K562 (cell line): ENCODE data around the gene IL31RA. TPM values are rescaled to one million over a fixed set of nuclear protein-coding genes. Genes with fewer than 3 reads are reported as not detected.

Experiments used
- ATAC-seq: fragments of 200-7000 bp; cut with Tn5 transposase; 3 replicates; pipeline ENCODE4 v1.9.1; 2020; ENCODE audit warnings: moderate library complexity
- BruUV-seq: library from RNA; stranded (reverse); fragments of 400-500 nt; replicated peaks from 2 replicates; lab custom pipeline; 2021; lab: Mats Ljungman, UMichigan
- CTCF ChIA-PET: fragments of 300-600 bp; formaldehyde crosslinking; extraction: SDS; loops from one replicate; lab custom pipeline; 2021; ENCODE audit warnings: low intra/inter-chr PET ratio; lab: Yijun Ruan, JAX
- POLR2A ChIA-PET: fragments of 300-600, 350-650 bp; sonication (Branson Sonifier 250); formaldehyde crosslinking; extraction: SDS; loops from one replicate; lab custom pipeline; 2021; ENCODE audit warnings: antibody characterized with exemption, inconsistent platforms; lab: Yijun Ruan, JAX
- DNase-seq, 4 experiments: peaks; one replicate each; pipeline versions ENCODE4 v3.0.0 to v3.0.0-alpha.2; 2011 to 2018; ENCODE audit warnings: low spot score in 3 of 4, mixed read lengths in 3 of 4; ENCODE audit errors: extremely low read depth in 1 of 4
- FAIRE-seq: peaks from 2 replicates; lab custom pipeline; 2011; peaks lifted over from hg19 to GRCh38; lab: Jason Lieb, UNC
- H2AFZ ChIP-seq: 2 replicates; pipeline ENCODE4 v1.6.0; 2011; ENCODE audit warnings: low read depth, low read length, control low read depth, inconsistent platforms
- H3K27ac ChIP-seq: fragments of 200-600 bp; 3 replicates; pipeline ENCODE4 v1.8.0; 2011; ENCODE audit warnings: low read depth, mild to moderate bottlenecking, control low read depth, inconsistent platforms, low read length, moderate library complexity, mixed read lengths; ENCODE audit errors: extremely low read depth
- H3K27me3 ChIP-seq, 2 experiments: fragments of 300-600 bp in 1 of 2; 2 replicates in 1 of 2; 3 replicates in 1 of 2; pipeline versions ENCODE4 v1.6.0 to v1.8.0; 2011; ENCODE audit warnings: inconsistent platforms in 2 of 2, low read length in 2 of 2, mild to moderate bottlenecking in 1 of 2, mixed read lengths in 1 of 2, moderate library complexity in 1 of 2; ENCODE audit not compliant: control insufficient read depth in 2 of 2, insufficient read depth in 2 of 2
- H3K36me3 ChIP-seq: fragments of 300-600 bp; 3 replicates; pipeline ENCODE4 v1.8.0; 2011; ENCODE audit warnings: mild to moderate bottlenecking, low read length, inconsistent platforms; ENCODE audit not compliant: control insufficient read depth, insufficient read depth
- H3K4me1 ChIP-seq, 2 experiments: fragments of 200-600 bp in 1 of 2; replicated peaks in 1 of 2; 2 replicates in 1 of 2; 3 replicates in 1 of 2; pipeline versions ENCODE4 v1.5.1 to v1.8.0; 2011; ENCODE audit warnings: inconsistent platforms in 2 of 2, low read length in 2 of 2, mild to moderate bottlenecking in 1 of 2, mixed read lengths in 1 of 2, moderate library complexity in 1 of 2; ENCODE audit not compliant: control insufficient read depth in 2 of 2, insufficient read depth in 2 of 2
- H3K4me2 ChIP-seq: 2 replicates; pipeline ENCODE4 v1.6.1; 2011; ENCODE audit warnings: low read length, control low read depth, inconsistent platforms, mixed read lengths; ENCODE audit not compliant: insufficient read depth
- H3K4me3 ChIP-seq: fragments of 200-600 bp; sonication (generic), shearing (Covaris generic); 2 replicates; pipeline ENCODE4 v1.5.1; 2016; ENCODE audit warnings: control low read depth, inconsistent platforms
- H3K79me2 ChIP-seq: fragments of 200-600 bp; 3 replicates; pipeline ENCODE4 v1.8.0; 2011; ENCODE audit warnings: low read length, inconsistent platforms; ENCODE audit not compliant: control insufficient read depth, insufficient read depth
- H3K9ac ChIP-seq, 2 experiments: 2 replicates each; pipeline versions ENCODE4 v1.6.0 to v1.6.1; 2011; ENCODE audit warnings: low read depth in 2 of 2, low read length in 2 of 2, control low read depth in 1 of 2, inconsistent platforms in 1 of 2, mild to moderate bottlenecking in 1 of 2, mixed read lengths in 1 of 2; ENCODE audit not compliant: insufficient read depth in 1 of 2
- H3K9me1 ChIP-seq: one replicate; pipeline ENCODE4 v1.6.0; 2011; ENCODE audit warnings: inconsistent platforms, mild to moderate bottlenecking, low read length, moderate library complexity; ENCODE audit not compliant: control insufficient read depth, insufficient read depth
- H3K9me3 ChIP-seq: replicated peaks from 2 replicates; pipeline ENCODE4 v1.5.1; 2011; ENCODE audit warnings: low read depth, low read length, inconsistent platforms; ENCODE audit not compliant: control insufficient read depth, insufficient read depth
- H4K20me1 ChIP-seq: replicated peaks from 2 replicates; pipeline ENCODE4 v1.6.1; 2011; ENCODE audit warnings: low read length, inconsistent platforms, mixed read lengths; ENCODE audit not compliant: control insufficient read depth, insufficient read depth
- ATF7 ChIP-seq: fragments of 450-650 bp; IDR thresholded peaks from 2 replicates; pipeline ENCODE4 v1.7.1; 2014; ENCODE audit warnings: mild to moderate bottlenecking, moderate library complexity
- BACH1 ChIP-seq: fragments of 200-800 bp; sonication (Bioruptor generic); IDR thresholded peaks from 2 replicates; pipeline ENCODE4 v1.6.1; 2016; ENCODE audit warnings: missing genetic modification characterization, missing compliant biosample characterization
- BRCA1 ChIP-seq, 2 experiments: fragments of 450-650 bp in 1 of 2; sonication (generic) in 1 of 2; formaldehyde crosslinking in 1 of 2; IDR thresholded peaks; 2 replicates each; pipeline versions ENCODE4 v1.5.0 to v1.6.1; 2017 to 2020; ENCODE audit warnings: mild to moderate bottlenecking in 1 of 2, missing genetic modification reagents in 1 of 2
- HNRNPL ChIP-seq: fragments of 200-400 bp; formaldehyde crosslinking; IDR thresholded peaks from 2 replicates; pipeline ENCODE4 v1.6.1; 2017; ENCODE audit warnings: low read depth, mild to moderate bottlenecking, low read length
- ILF3 ChIP-seq: fragments of 450-650 bp; IDR thresholded peaks from 2 replicates; pipeline ENCODE4 v1.6.1; 2018; ENCODE audit warnings: antibody characterized with exemption, mild to moderate bottlenecking, moderate library complexity, borderline replicate concordance
- JUNB ChIP-seq: fragments of 450-650 bp; formaldehyde crosslinking; conservative IDR thresholded peaks from 2 replicates; pipeline ENCODE4 v1.4.0; 2020; ENCODE audit warnings: mild to moderate bottlenecking
- KDM1A ChIP-seq, 2 experiments: fragments of 450-650 bp; IDR thresholded peaks; 2 replicates each; pipeline ENCODE4 v1.6.1; 2016; ENCODE audit warnings: mild to moderate bottlenecking in 2 of 2
- KDM4B ChIP-seq, 2 experiments: fragments of 450-650 bp in 1 of 2; sonication (generic) in 1 of 2; IDR thresholded peaks; 2 replicates each; pipeline ENCODE4 v1.6.1; 2016 to 2017; ENCODE audit warnings: borderline replicate concordance in 2 of 2, antibody characterized with exemption in 1 of 2, low read depth in 1 of 2, mild to moderate bottlenecking in 1 of 2
- NFATC3 ChIP-seq: fragments of 450-650 bp; IDR thresholded peaks from 2 replicates; pipeline ENCODE4 v1.6.1; 2017; ENCODE audit warnings: mild to moderate bottlenecking
- NR4A1 ChIP-seq, 2 experiments: fragments of 250-450 bp in 1 of 2; fragments of 450-650 bp in 1 of 2; sonication (Bioruptor Pico) in 1 of 2; IDR thresholded peaks; 2 replicates each; pipeline versions ENCODE4 v1.4.0 to v1.6.1; 2016 to 2020; ENCODE audit warnings: mild to moderate bottlenecking in 2 of 2, missing compliant biosample characterization in 1 of 2, missing genetic modification characterization in 1 of 2, moderate library complexity in 1 of 2
- POLR2H ChIP-seq: IDR thresholded peaks from 2 replicates; pipeline ENCODE4 v1.6.1; 2016; ENCODE audit warnings: missing genetic modification characterization, low read depth, mild to moderate bottlenecking, control low read depth, missing compliant biosample characterization, moderate library complexity
- whole genome bisulfite sequencing: fragments of 100-300 bp; shearing (Covaris generic); methylation state at CpG from one replicate; pipeline ENCODE4 v1.1.6; 2016; ENCODE audit warnings: low coverage, mixed read lengths; ENCODE audit not compliant: insufficient coverage; ENCODE audit errors: missing lambda C conversion rate; 5-methylcytosine and 5-hydroxymethylcytosine counted together
- in situ Hi-C: fragments of 300-500 bp; cut with MboI; formaldehyde crosslinking; loops from 4 replicates; pipeline ENCODE4 v1.15.0; 2018; ENCODE audit warnings: inconsistent platforms, mixed read lengths
- intact Hi-C: fragments of 100-400 bp; cut with micrococcal nuclease; formaldehyde crosslinking; loops from 2 replicates; pipeline ENCODE4 v1.14.2; 2022
- polyA plus RNA-seq, 8 experiments: library from polyadenylated mRNA; depleted of rRNA in 4 of 8; stranded (reverse) in 5 of 8; unstranded in 3 of 8; fragments of >200 nt; fragmentation: Nextera tagmentation in 2 of 8; fragmentation: Illumina TruSeq in 1 of 8; extraction: Ambion mirVana in 2 of 8; extraction: Trizol in 1 of 8; gene quantifications; 2 replicates each; pipeline versions ENCODE4 v1.2.1 to v1.2.3, GENCODE V29; 2011 to 2014; ENCODE audit warnings: inconsistent platforms in 1 of 8, missing spikeins in 1 of 8
- total RNA-seq, 7 experiments: library from RNA; depleted of rRNA in 6 of 7; stranded (reverse); fragments of >200 nt in 6 of 7; fragmentation: Illumina TruSeq in 2 of 7; extraction: Trizol in 2 of 7; gene quantifications; 2 replicates each; pipeline versions ENCODE4 v1.2.1 to v1.2.3, GENCODE V29; 2011 to 2021; ENCODE audit warnings: low replicate concordance in 1 of 7

IL31RA gene
- total and polyA plus RNA-seq, 9 of the 15 experiments (the other 6 are each of a cell fraction or from before 2014, with no cell fraction given), result not detected

DNA sequence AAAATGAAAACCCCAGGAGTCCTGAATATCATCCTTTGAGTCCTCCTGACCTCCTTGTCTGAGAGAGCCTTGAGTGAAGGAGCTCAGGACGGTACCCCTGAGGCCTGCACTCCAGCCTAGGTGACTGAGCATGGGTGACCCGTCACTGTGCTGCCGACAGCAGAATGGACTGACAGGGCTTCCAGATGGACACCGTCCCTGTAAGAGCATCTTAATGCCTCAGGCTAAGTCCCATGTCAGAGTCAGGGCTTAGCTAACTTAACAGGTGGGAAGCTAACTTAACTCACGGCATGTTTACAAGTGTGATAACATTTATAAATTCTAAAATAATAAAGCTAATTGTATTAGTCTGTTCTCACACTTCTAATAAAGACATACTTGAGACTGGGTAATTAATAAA lies 75.3 kb downstream of the IL31RA start:
- TF ChIP-seq NFATC3 (no peak), JUNB (no peak), BRCA1 (IDR thresholded peaks at IDR 0.05) (no peak), BRCA1 (CRISPR knock-in tag; IDR thresholded peaks at IDR 0.05) (no peak), KDM4B (IDR thresholded peaks at IDR 0.05; ENCODE audit: borderline replicate concordance in 2 of 2, low read depth in 1 of 2) (no peak), KDM1A (IDR thresholded peaks at IDR 0.05) (no peak), POLR2H (no peak), ILF3 (no peak), BACH1 (tag) (no peak), NR4A1 (CRISPR knock-in tag; IDR thresholded peaks at IDR 0.05) (no peak), NR4A1 (tag; IDR thresholded peaks at IDR 0.05) (no peak), HNRNPL (no peak), ATF7 (no peak)

More for the DNA sequence above, 75.3 kb downstream of the IL31RA start:
- no TSS peak for BruUV-seq
- no peaks in the 10 kb centered on the region for H3K36me3 ChIP-seq
- H3K9ac ChIP-seq, result no peak overlapping the region
- 38% methylated on average over 5 of the region's 5 CpGs for WGBS
- no peak overlapping the region for H3K27ac ChIP-seq
- H3K4me1 ChIP-seq, result peaks cover 4 to 7% of the 10 kb centered on the region in 2 experiments; a peak in 3 of 5 replicates
- peaks cover 9% of the 10 kb centered on the region for H4K20me1 ChIP-seq
- intact Hi-C loops, result no loop called here
- no peak overlapping the region for H3K4me3 ChIP-seq
- DNase-seq, result no peak
- ChIA-PET CTCF (no interaction called here), POLR2A (interaction anchor here (0.5 to 1.7 kb wide), 4 partner anchors 9 to 714 kb away, joined by 3 to 5 read pairs (median 3); no protein-coding TSS in a partner anchor)
- ATAC-seq, result no peak
- H2AFZ ChIP-seq, result no peak overlapping the region
- H3K9me3 ChIP-seq, result no peaks in the 10 kb centered on the region
- peaks cover 5 to 38% of the 10 kb centered on the region in 2 experiments; a peak in 2 of 5 replicates for H3K27me3 ChIP-seq
- no peaks in the 10 kb centered on the region for H3K9me1 ChIP-seq
- peak; percentile 49 for FAIRE-seq
- H3K79me2 ChIP-seq, result no peaks in the 10 kb centered on the region
- H3K4me2 ChIP-seq, result no peak overlapping the region
- in situ Hi-C loops, result loop anchor here (25.0 kb wide), 1 partner anchor 911 kb away; no protein-coding TSS in a partner anchor
